Memory B cell (primary cell): Measurements from ENCODE around the gene SPATS2L.
A peak's percentile ranks its signal among the peaks of the same experiment; 100 is the strongest.

Experiments
- ATAC-seq: fragments of 150-1000 bp; cut with Tn5 transposase; 2 replicates; pipeline ENCODE4 v1.10.0; 2021; ENCODE audit warnings: low read depth, mild to moderate bottlenecking, moderate library complexity
- DNase-seq, 2 donors: peaks; one replicate each; pipeline ENCODE4 v3.0.0; 2022; ENCODE audit warnings: low spot score in 2 of 2
- H3K27ac Mint-ChIP-seq: one replicate; pipeline ENCODE4 v1.8.0; 2022; ENCODE audit warnings: mild to moderate bottlenecking, moderate library complexity, mixed read lengths
- H3K27me3 Mint-ChIP-seq: one replicate; pipeline ENCODE4 v1.8.0; 2022; ENCODE audit warnings: mixed read lengths
- H3K36me3 Mint-ChIP-seq: one replicate; pipeline ENCODE4 v1.8.0; 2022; ENCODE audit warnings: mild to moderate bottlenecking, mixed read lengths
- H3K4me1 Mint-ChIP-seq: one replicate; pipeline ENCODE4 v1.8.0; 2022; ENCODE audit warnings: mixed read lengths
- H3K4me3 Mint-ChIP-seq: one replicate; pipeline ENCODE4 v1.8.0; 2022; ENCODE audit warnings: mild to moderate bottlenecking, moderate library complexity, mixed read lengths
- H3K9me3 Mint-ChIP-seq: one replicate; pipeline ENCODE4 v1.8.0; 2022; ENCODE audit warnings: mixed read lengths

Gene SPATS2L

GRCh38 chr2:200302940-200303727 is 3.4 kb upstream of the SPATS2L start:
- H3K27me3 Mint-ChIP-seq = peaks cover 12% of the 10 kb centered on the region
- peaks cover 6% of the 10 kb centered on the region for H3K4me1 Mint-ChIP-seq
- no peaks in the 10 kb centered on the region for H3K9me3 Mint-ChIP-seq
- DNase-seq (no peak), ATAC-seq (no peak)
- no peak overlapping the region for H3K27ac Mint-ChIP-seq
- H3K4me3 Mint-ChIP-seq = no peak overlapping the region
- H3K36me3 Mint-ChIP-seq = peaks cover 3% of the 10 kb centered on the region

- peak overlapping the region; percentile 56 for H3K27ac Mint-ChIP-seq
- H3K4me1 Mint-ChIP-seq = peaks cover 6% of the 10 kb centered on the region
- no peak for DNase-seq
- peaks cover 19% of the 10 kb centered on the region for H3K27me3 Mint-ChIP-seq
- peaks cover 3% of the 10 kb centered on the region for H3K36me3 Mint-ChIP-seq
- H3K4me3 Mint-ChIP-seq = peak overlapping the region; percentile 93
- ATAC-seq = no peak
- H3K9me3 Mint-ChIP-seq = no peaks in the 10 kb centered on the region
Observed at GRCh38 chr2:200305797-200306195, 697 bp upstream of the SPATS2L start.

- DNase-seq (peak in 1 of 2 donors; percentile 17), ATAC-seq (peak; percentile 49)
- peaks cover 6% of the 10 kb centered on the region for H3K4me1 Mint-ChIP-seq
- H3K4me3 Mint-ChIP-seq = peak overlapping the region; percentile 58
- no peak overlapping the region for H3K27ac Mint-ChIP-seq
- no peaks in the 10 kb centered on the region for H3K9me3 Mint-ChIP-seq
- H3K27me3 Mint-ChIP-seq = peaks cover 23% of the 10 kb centered on the region
- peaks cover 3% of the 10 kb centered on the region for H3K36me3 Mint-ChIP-seq
Observed at GRCh38 chr2:200306931-200307723, 634 bp downstream of the SPATS2L start.

GRCh38 chr2:200307724-200308545 is 1.4 kb downstream of the SPATS2L start:
- Mint-ChIP-seq H3K27me3 (peaks cover 21% of the 10 kb centered on the region), H3K9me3 (no peaks in the 10 kb centered on the region), H3K27ac (no peak overlapping the region), H3K4me3 (peak overlapping the region; percentile 58), H3K4me1 (peaks cover 6% of the 10 kb centered on the region), H3K36me3 (peaks cover 3% of the 10 kb centered on the region)
- no peak for DNase-seq
- no peak for ATAC-seq

GRCh38 chr2:200308546-200309295 is 2.2 kb downstream of the SPATS2L start:
- H3K4me3 Mint-ChIP-seq = no peak overlapping the region
- peaks cover 6% of the 10 kb centered on the region for H3K4me1 Mint-ChIP-seq
- peaks cover 22% of the 10 kb centered on the region for H3K27me3 Mint-ChIP-seq
- peaks cover 3% of the 10 kb centered on the region for H3K36me3 Mint-ChIP-seq
- DNase-seq = no peak
- H3K9me3 Mint-ChIP-seq = no peaks in the 10 kb centered on the region
- no peak overlapping the region for H3K27ac Mint-ChIP-seq
- ATAC-seq = no peak

- no peak overlapping the region for H3K4me3 Mint-ChIP-seq
- H3K4me1 Mint-ChIP-seq = peaks cover 6% of the 10 kb centered on the region
- H3K27ac Mint-ChIP-seq = no peak overlapping the region
- H3K27me3 Mint-ChIP-seq = peaks cover 26% of the 10 kb centered on the region
- H3K9me3 Mint-ChIP-seq = no peaks in the 10 kb centered on the region
- DNase-seq (no peak), ATAC-seq (no peak)
- peaks cover 3% of the 10 kb centered on the region for H3K36me3 Mint-ChIP-seq
Observed at GRCh38 chr2:200309296-200310049, 3.0 kb downstream of the SPATS2L start.

- H3K4me1 Mint-ChIP-seq = peaks cover 6% of the 10 kb centered on the region
- peaks cover 3% of the 10 kb centered on the region for H3K36me3 Mint-ChIP-seq
- no peak for ATAC-seq
- no peak for DNase-seq
- H3K4me3 Mint-ChIP-seq = no peak overlapping the region
- peaks cover 29% of the 10 kb centered on the region for H3K27me3 Mint-ChIP-seq
- H3K27ac Mint-ChIP-seq = no peak overlapping the region
- H3K9me3 Mint-ChIP-seq = no peaks in the 10 kb centered on the region
Observed at GRCh38 chr2:200310545-200310971, 4.1 kb downstream of the SPATS2L start.

GRCh38 chr2:200311139-200311538 is 4.6 kb downstream of the SPATS2L start:
- ATAC-seq = no peak
- peaks cover 2% of the 10 kb centered on the region for H3K36me3 Mint-ChIP-seq
- no peak overlapping the region for H3K27ac Mint-ChIP-seq
- peaks cover 27% of the 10 kb centered on the region for H3K27me3 Mint-ChIP-seq
- no peaks in the 10 kb centered on the region for H3K9me3 Mint-ChIP-seq
- H3K4me1 Mint-ChIP-seq = peaks cover 3% of the 10 kb centered on the region
- DNase-seq = no peak
- H3K4me3 Mint-ChIP-seq = no peak overlapping the region

GRCh38 chr2:200314976-200315567 is 8.6 kb downstream of the SPATS2L start:
- Mint-ChIP-seq H3K4me3 (no peak overlapping the region), H3K9me3 (no peaks in the 10 kb centered on the region), H3K27ac (no peak overlapping the region), H3K36me3 (no peaks in the 10 kb centered on the region), H3K4me1 (no peaks in the 10 kb centered on the region), H3K27me3 (peaks cover 27% of the 10 kb centered on the region)
- DNase-seq (no peak), ATAC-seq (no peak)

GRCh38 chr2:200317975-200318374 is 11.5 kb downstream of the SPATS2L start:
- Mint-ChIP-seq H3K27me3 (peaks cover 16% of the 10 kb centered on the region), H3K9me3 (no peaks in the 10 kb centered on the region), H3K36me3 (no peaks in the 10 kb centered on the region), H3K4me3 (no peak overlapping the region), H3K4me1 (no peaks in the 10 kb centered on the region), H3K27ac (no peak overlapping the region)
- ATAC-seq = no peak
- DNase-seq = no peak

- no peak for ATAC-seq
- peaks cover 11% of the 10 kb centered on the region for H3K27me3 Mint-ChIP-seq
- no peaks in the 10 kb centered on the region for H3K9me3 Mint-ChIP-seq
- no peak overlapping the region for H3K27ac Mint-ChIP-seq
- no peak for DNase-seq
- no peaks in the 10 kb centered on the region for H3K36me3 Mint-ChIP-seq
- no peak overlapping the region for H3K4me3 Mint-ChIP-seq
- H3K4me1 Mint-ChIP-seq = no peaks in the 10 kb centered on the region
Observed at GRCh38 chr2:200318940-200319435, 12.5 kb downstream of the SPATS2L start.

GRCh38 chr2:200319548-200320337 is 13.2 kb downstream of the SPATS2L start:
- Mint-ChIP-seq H3K36me3 (no peaks in the 10 kb centered on the region), H3K9me3 (no peaks in the 10 kb centered on the region), H3K27ac (no peak overlapping the region), H3K4me3 (no peak overlapping the region), H3K27me3 (peaks cover 7% of the 10 kb centered on the region), H3K4me1 (no peaks in the 10 kb centered on the region)
- ATAC-seq = no peak
- no peak for DNase-seq
